Natural killer cell treated with Interleukin-12 subunit alpha and Interleukin-12 subunit beta and Interleukin-15 and Interleukin-18, amount 100 ng/mL, for 72 hours (primary cell): ENCODE data around the gene CFAP20DC. TPM values are rescaled to one million over a fixed set of nuclear protein-coding genes. Genes with fewer than 3 reads are reported as not detected.

Experiments used
- ATAC-seq, 2 donors: fragments of 150-1000 bp; cut with Tn5 transposase in 1 of 2; sonication (Bioruptor Pico), chemical (Tn5 transposase) in 1 of 2; 2 replicates each; pipeline ENCODE4 v1.10.0; 2021
- DNase-seq: peaks from one replicate; pipeline ENCODE4 v3.0.0; 2022; ENCODE audit warnings: low spot score
- H3K27ac Mint-ChIP-seq, 2 donors: 1 replicate in 1 of 2; 2 replicates in 1 of 2; pipeline ENCODE4 v1.8.0; 2022; ENCODE audit warnings: mixed read lengths in 2 of 2, mild to moderate bottlenecking in 1 of 2, moderate library complexity in 1 of 2
- H3K27me3 Mint-ChIP-seq, 2 donors: 1 replicate in 1 of 2; 2 replicates in 1 of 2; pipeline ENCODE4 v1.8.0; 2022; ENCODE audit warnings: mixed read lengths in 2 of 2
- H3K36me3 Mint-ChIP-seq: one replicate; pipeline ENCODE4 v1.8.0; 2022; ENCODE audit warnings: mixed read lengths
- H3K4me1 Mint-ChIP-seq, 2 donors: 1 replicate in 1 of 2; 2 replicates in 1 of 2; pipeline ENCODE4 v1.8.0; 2022; ENCODE audit warnings: low read depth in 2 of 2, mixed read lengths in 2 of 2, mild to moderate bottlenecking in 1 of 2
- H3K4me3 Mint-ChIP-seq: one replicate; pipeline ENCODE4 v1.8.0; 2022; ENCODE audit warnings: mixed read lengths
- H3K9me3 Mint-ChIP-seq: 2 replicates; pipeline ENCODE4 v1.8.0; 2022; ENCODE audit warnings: mixed read lengths
- total RNA-seq, 2 donors: library from RNA; stranded (reverse); gene quantifications; one replicate each; pipeline ENCODE4 v1.2.3, GENCODE V29; 2022

The CFAP20DC gene
- total RNA-seq, 2 donors from 2014 or later = 0.61 to 0.71 TPM

DNA sequence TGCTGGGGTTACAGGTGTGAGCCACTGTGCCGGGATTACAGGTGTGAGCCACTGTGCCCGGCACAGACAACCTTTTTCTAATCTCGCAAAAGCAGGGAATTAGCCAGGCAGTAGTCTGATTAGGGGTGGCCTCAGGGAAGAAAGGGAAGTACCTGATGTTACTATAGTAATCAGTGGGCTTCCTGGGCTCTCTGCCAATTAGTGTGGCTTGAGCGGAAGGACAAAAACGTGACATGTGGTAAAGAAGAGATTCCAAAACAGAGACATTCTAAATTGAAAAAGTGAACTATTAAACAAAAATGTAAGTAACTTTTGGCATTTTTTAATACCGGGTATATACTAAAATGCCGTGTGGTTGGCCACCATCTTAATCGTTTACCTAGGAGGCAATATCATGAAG, 48.1 kb downstream of the CFAP20DC start:
- peaks cover 2 to 7% of the 10 kb centered on the region in 2 donors for H3K27me3 Mint-ChIP-seq
- no peaks in the 10 kb centered on the region for H3K9me3 Mint-ChIP-seq
- H3K4me1 Mint-ChIP-seq = no peaks in the 10 kb centered on the region
- no peaks in the 10 kb centered on the region for H3K36me3 Mint-ChIP-seq
- no peak for DNase-seq
- ATAC-seq = no peak
- H3K27ac Mint-ChIP-seq = no peak overlapping the region
- H3K4me3 Mint-ChIP-seq = no peak overlapping the region

DNA sequence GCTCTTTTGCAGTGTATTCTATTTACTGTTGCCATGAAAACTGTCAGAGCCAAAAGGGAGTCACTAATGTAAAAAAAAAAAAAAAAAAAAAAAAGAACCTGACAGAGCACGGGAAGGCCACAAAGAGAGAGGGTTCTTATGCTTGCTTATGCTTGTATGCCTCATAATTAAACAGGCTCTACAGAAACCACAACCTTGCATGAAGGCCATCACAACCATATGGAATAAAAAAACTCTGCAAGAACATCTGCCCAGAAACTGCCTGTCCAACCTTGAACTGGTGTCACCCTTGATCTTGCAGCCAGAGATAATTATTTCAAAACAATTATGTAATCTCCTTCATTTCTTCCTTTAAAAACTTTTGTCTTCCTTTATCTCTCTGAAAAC, 50.1 kb downstream of the CFAP20DC start:
- Mint-ChIP-seq H3K36me3 (no peaks in the 10 kb centered on the region), H3K4me1 (no peaks in the 10 kb centered on the region), H3K4me3 (no peak overlapping the region), H3K27me3 (peaks cover 2 to 7% of the 10 kb centered on the region in 2 donors), H3K27ac (no peak overlapping the region), H3K9me3 (no peaks in the 10 kb centered on the region)
- no peak for ATAC-seq
- no peak for DNase-seq

DNA sequence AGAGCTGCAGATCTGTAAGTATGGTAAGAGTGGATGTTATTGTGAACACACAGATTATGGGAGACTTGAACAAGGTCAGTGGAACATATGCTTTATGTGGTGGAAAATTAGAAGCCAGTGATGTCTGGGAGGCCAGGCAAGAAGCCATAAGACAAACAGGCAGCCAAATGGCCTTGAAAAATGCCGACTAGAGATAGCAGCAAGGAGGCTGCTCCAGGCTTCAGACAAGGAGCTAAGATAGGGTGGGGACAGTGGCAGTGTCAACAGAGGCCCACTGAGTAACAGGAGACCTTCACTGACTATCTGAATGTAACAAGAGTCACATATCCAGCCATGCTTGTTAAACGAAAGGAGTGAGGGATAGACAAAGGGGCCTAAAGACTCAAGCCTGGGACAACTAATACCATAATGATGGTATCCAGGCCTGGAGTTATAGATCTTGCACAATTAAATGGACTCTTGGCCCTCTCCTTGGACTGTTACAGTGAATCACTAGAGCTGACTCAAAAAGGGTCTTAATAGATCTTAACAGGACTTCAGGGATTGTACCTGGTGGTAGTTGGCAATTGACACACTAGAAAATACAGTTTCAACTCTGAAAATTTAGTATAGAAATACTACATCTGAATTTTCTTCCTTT, 50.6 kb downstream of the CFAP20DC start:
- ATAC-seq = no peak

DNA sequence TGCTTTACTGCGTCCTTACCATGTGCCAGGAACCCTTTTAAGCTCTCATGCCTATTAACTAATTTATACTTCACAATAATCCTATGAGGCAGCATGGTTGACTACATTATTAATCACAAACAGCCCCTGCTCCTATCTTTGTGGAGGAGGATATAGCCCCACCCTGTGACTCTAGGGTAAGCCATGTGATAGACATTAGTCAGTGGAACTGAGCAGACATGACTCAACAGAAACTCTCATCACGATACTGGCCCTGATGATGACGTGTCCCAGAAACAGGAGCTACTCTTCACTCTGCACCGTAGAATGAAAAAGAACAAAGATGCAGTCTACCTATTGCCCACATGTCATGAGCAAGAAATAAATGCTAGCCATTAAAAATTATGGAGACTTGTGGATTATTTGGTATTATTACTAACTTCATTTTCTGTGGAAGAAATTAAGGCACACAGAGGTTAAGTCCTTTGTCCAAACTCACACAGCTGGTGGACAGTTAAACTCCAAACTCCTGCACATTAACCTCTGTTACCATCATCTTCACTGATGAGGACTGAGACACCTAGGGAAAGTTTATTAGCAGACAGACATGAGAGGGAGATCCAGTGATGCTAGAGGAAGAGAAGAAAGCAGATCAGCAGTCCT, 51.2 kb downstream of the CFAP20DC start:
- ATAC-seq (peak; percentile 56 to 90), DNase-seq (no peak)
- Mint-ChIP-seq H3K27ac (no peak overlapping the region), H3K4me3 (no peak overlapping the region), H3K9me3 (no peaks in the 10 kb centered on the region), H3K36me3 (no peaks in the 10 kb centered on the region), H3K4me1 (no peaks in the 10 kb centered on the region), H3K27me3 (peaks cover 4 to 7% of the 10 kb centered on the region in 2 donors)

More for the DNA sequence above, 50.6 kb downstream of the CFAP20DC start:
- Mint-ChIP-seq H3K4me1 (no peaks in the 10 kb centered on the region), H3K4me3 (no peak overlapping the region), H3K27me3 (peaks cover 2 to 7% of the 10 kb centered on the region in 2 donors), H3K27ac (no peak overlapping the region), H3K36me3 (no peaks in the 10 kb centered on the region), H3K9me3 (no peaks in the 10 kb centered on the region)
- DNase-seq = no peak

DNA sequence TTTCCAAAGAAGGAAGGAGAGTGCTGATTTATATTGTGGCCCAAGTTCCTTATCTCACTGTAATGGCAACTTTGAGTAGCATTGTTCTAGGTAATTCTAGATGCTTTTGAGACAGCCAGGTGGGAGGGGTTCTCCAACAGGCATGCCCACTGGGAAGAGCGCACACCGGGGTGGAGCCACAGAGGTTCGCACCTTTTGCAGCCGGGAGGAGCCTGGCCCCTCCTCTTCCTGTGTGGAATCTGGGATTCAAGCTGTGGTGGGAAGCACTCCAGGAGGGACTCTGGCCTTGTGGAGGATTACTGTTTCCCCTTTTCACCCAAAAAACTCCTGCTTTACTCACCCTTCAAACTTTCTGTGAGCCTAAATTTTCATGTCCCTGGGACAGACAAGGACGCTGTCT, 53.1 kb downstream of the CFAP20DC start:
- no peaks in the 10 kb centered on the region for H3K36me3 Mint-ChIP-seq
- H3K9me3 Mint-ChIP-seq = no peaks in the 10 kb centered on the region
- H3K4me1 Mint-ChIP-seq = no peaks in the 10 kb centered on the region
- no peak overlapping the region for H3K27ac Mint-ChIP-seq
- peaks cover 4 to 7% of the 10 kb centered on the region in 2 donors for H3K27me3 Mint-ChIP-seq
- ATAC-seq = no peak
- no peak for DNase-seq
- H3K4me3 Mint-ChIP-seq = no peak overlapping the region

DNA sequence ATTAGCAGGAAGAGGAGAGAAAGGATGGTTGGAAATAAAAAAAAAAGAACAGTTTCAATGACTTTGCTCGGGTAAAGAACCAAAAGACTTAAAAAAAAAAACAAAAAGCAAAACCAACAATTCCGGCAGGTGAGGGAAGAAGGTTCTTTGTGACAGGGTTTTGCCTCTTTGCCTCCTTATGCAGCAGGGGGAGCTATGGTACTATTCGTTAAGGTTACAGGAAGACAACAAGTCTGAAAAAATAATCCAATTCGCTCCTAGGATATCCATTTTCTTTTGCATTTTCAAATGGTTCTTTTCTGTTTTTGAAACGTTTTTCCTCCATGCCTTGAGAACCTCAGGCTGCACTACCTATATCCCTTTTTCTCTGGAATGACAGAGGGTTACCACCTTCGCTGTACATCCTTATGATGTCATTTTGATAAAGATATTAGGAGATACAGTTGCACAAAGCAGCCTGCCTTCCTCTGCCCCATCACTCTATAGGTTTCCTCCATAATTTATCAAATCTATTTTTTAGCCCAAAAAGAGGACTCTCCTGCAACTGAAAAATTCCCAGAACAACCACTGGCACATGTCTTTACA, 55.0 kb downstream of the CFAP20DC start:
- Mint-ChIP-seq H3K4me3 (no peak overlapping the region), H3K9me3 (no peaks in the 10 kb centered on the region), H3K27me3 (peaks cover 0 to 2% of the 10 kb centered on the region in 2 donors), H3K4me1 (no peaks in the 10 kb centered on the region), H3K36me3 (no peaks in the 10 kb centered on the region), H3K27ac (no peak overlapping the region)
- ATAC-seq = no peak
- DNase-seq = no peak

DNA sequence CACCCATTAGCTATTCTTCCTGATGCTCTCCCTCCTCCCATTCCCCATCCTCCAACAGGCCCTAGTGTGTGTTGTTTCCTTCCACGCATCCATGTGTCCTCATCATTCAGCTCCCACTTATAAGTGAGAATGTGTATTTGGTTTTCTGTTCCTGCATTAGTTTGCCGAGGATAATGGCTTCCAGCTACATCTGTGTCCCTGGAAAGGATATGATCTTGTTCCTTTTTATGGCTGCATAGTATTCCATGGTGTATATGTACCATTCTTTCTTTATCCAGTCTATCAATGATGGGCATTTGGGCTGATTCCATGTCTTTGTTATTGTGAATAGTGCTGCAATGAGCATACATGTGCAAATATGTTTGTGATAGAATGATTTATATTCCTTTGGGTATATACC, 56.3 kb downstream of the CFAP20DC start:
- H3K4me3 Mint-ChIP-seq = no peak overlapping the region
- DNase-seq (no peak), ATAC-seq (no peak)
- no peak overlapping the region for H3K27ac Mint-ChIP-seq
- no peaks in the 10 kb centered on the region for H3K36me3 Mint-ChIP-seq
- peaks cover 0 to 2% of the 10 kb centered on the region in 2 donors for H3K27me3 Mint-ChIP-seq
- no peaks in the 10 kb centered on the region for H3K4me1 Mint-ChIP-seq
- H3K9me3 Mint-ChIP-seq = no peaks in the 10 kb centered on the region

DNA sequence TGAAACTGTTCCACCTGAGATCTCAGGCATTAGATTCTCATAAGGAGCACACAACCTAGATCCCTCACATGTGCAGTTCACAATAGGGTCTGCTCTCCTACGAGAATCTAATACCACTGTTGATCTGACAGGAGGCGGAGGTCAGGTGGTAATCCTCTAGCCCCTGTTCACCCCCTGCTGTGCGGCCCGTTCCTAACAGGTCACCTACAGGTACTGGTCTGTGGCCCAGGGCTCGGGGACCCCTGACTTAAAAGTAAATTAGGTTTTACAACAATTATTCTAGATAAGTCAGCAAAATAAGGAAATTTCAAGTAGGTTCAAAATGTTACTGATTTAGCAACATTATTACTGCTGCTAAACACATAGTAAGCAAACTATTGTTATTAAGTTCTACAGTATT, 58.2 kb downstream of the CFAP20DC start:
- H3K36me3 Mint-ChIP-seq = no peaks in the 10 kb centered on the region
- H3K27me3 Mint-ChIP-seq = peaks cover 0 to 2% of the 10 kb centered on the region in 2 donors
- H3K9me3 Mint-ChIP-seq = no peaks in the 10 kb centered on the region

DNA sequence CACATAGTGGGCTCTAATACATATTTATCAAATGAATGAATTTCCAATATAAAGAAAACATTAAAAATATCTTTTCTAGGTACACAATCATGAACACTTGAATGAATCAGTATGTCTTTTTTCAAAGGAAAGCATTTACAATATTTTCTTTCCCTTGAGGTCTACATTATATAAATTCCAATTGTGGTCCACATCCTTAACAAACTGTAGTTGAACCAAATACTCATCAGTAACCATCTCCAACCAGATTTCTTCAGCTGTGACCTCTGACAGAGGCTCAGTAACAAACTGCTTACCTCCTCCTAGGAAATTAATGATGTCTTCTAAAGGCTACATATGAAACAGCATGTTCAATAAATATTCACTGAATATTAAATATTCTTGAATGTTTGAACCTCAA, 58.8 kb downstream of the CFAP20DC start:
- DNase-seq (no peak), ATAC-seq (no peak)
- no peaks in the 10 kb centered on the region for H3K4me1 Mint-ChIP-seq
- peaks cover 0 to 2% of the 10 kb centered on the region in 2 donors for H3K27me3 Mint-ChIP-seq
- H3K27ac Mint-ChIP-seq = no peak overlapping the region
- no peaks in the 10 kb centered on the region for H3K36me3 Mint-ChIP-seq
- no peaks in the 10 kb centered on the region for H3K9me3 Mint-ChIP-seq
- H3K4me3 Mint-ChIP-seq = no peak overlapping the region

More for the DNA sequence above, 58.2 kb downstream of the CFAP20DC start:
- Mint-ChIP-seq H3K4me1 (no peaks in the 10 kb centered on the region), H3K4me3 (no peak overlapping the region), H3K27ac (no peak overlapping the region)
- ATAC-seq (no peak), DNase-seq (no peak)

DNA sequence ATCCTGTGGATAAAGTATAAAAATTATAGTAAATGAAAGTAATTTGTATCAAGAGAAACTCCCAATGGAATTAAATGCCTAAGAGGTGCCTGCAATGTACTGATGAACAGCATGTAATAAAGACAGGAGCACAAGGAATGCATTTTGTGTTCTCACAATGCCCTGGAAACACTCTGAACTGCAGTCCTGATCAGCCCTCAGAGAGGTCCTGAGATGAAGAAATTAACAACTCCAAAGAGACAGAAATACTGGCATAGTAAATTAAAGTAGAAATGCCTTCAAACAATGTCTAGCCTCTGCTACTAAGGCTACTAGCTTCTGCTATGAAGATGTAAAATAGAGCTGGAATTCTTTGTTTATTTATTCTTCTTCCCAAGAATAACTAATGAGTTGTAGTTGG, 59.9 kb downstream of the CFAP20DC start:
- Mint-ChIP-seq H3K4me1 (no peaks in the 10 kb centered on the region), H3K27me3 (peaks cover 0 to 4% of the 10 kb centered on the region in 2 donors), H3K9me3 (no peaks in the 10 kb centered on the region), H3K4me3 (no peak overlapping the region), H3K27ac (no peak overlapping the region), H3K36me3 (no peaks in the 10 kb centered on the region)
- DNase-seq = no peak
- no peak for ATAC-seq

DNA sequence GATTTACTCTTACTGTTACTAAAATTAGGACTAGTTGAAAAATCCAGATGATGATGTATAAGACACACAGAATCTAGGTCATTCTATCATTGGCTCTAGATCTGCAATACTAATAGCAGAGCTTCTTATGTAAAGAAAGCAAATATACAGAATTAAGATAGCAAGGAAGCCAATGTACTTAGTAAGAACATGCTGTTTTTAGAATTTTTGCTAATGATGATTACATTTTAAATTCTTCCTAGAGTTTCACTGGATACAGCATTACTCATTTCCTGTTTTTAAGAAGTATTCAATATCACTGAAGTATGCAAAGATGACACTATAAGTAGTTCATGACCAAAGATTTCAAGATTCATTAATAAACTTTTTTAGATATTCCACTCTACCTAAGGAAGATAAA, 60.7 kb downstream of the CFAP20DC start:
- Mint-ChIP-seq H3K4me3 (no peak overlapping the region), H3K27ac (no peak overlapping the region), H3K27me3 (peaks cover 0 to 4% of the 10 kb centered on the region in 2 donors), H3K9me3 (no peaks in the 10 kb centered on the region), H3K36me3 (no peaks in the 10 kb centered on the region), H3K4me1 (no peaks in the 10 kb centered on the region)
- no peak for DNase-seq
- ATAC-seq = no peak

DNA sequence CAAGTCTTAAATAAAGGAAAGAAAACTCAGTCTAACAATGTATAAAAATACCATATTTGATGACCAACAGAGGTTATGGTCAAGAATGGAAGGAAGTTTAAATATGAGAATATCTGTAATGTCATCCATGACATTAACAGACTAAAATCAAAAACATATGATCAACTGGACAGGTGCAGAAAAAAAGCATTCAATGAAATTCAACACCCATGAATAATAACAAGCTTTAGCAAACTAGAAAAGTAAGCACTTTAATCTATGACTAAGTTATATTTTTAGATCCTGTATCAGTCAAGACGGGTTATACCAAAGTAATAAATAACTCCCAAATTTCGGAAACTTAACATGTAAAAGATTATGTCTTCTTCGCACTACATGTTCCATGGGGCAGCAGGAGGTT, 61.8 kb downstream of the CFAP20DC start:
- H3K4me1 Mint-ChIP-seq = no peaks in the 10 kb centered on the region
- no peak overlapping the region for H3K4me3 Mint-ChIP-seq
- no peak overlapping the region for H3K27ac Mint-ChIP-seq
- no peaks in the 10 kb centered on the region for H3K9me3 Mint-ChIP-seq
- no peaks in the 10 kb centered on the region for H3K36me3 Mint-ChIP-seq
- DNase-seq (no peak), ATAC-seq (no peak)
- peaks cover under 1 to 2% of the 10 kb centered on the region in 2 donors for H3K27me3 Mint-ChIP-seq

DNA sequence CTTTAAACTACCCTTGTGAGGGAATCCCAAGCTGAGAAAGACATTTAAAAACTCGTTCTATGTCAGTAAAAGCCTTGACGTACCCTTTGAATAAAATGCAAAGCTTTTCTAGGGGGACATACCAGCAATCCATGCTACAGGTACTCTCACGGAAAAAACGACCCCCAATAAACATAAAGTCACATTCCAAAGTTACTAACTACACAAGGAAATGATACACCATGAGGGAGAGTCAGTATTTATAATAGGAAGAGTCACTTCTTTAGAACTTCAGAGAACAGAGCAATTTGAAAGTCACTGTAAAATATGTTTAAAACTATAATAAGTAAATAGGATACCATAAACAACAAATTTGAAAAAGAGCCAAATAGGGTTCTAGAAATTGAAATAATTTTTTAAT, 63.2 kb downstream of the CFAP20DC start:
- DNase-seq (no peak), ATAC-seq (no peak)
- Mint-ChIP-seq H3K9me3 (no peaks in the 10 kb centered on the region), H3K4me3 (no peak overlapping the region), H3K36me3 (no peaks in the 10 kb centered on the region), H3K27me3 (peaks cover 2 to 8% of the 10 kb centered on the region in 2 donors), H3K4me1 (no peaks in the 10 kb centered on the region), H3K27ac (no peak overlapping the region)

DNA sequence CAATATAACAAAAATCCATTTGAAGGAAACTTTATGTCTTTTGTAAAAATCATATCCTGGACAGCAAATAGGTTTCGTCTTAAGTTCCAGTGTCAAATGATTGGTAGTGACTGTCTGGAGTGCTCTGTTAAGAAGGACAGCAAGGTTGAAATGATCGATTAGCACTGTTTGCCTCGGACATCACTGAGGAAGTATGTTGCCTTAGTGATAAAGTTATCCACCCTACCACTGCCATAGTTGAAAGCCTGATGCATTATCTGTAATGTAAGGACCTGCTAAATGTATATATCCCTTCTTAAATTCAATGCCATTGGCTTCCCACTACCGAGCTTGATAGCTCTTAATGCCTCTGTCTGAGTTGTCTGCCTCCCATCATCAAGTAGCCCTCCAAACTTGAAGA, 70.0 kb downstream of the CFAP20DC start:
- Mint-ChIP-seq H3K27me3 (peaks cover 2 to 8% of the 10 kb centered on the region in 2 donors), H3K27ac (no peak overlapping the region), H3K36me3 (no peaks in the 10 kb centered on the region)

More for the DNA sequence above, 70.0 kb downstream of the CFAP20DC start:
- ATAC-seq (no peak), DNase-seq (no peak)
- Mint-ChIP-seq H3K4me1 (no peaks in the 10 kb centered on the region), H3K4me3 (no peak overlapping the region), H3K9me3 (no peaks in the 10 kb centered on the region)
